WTC11 (cell line): ENCODE results near the gene PPP1R14B. TPM values are rescaled to one million over a fixed set of nuclear protein-coding genes. Genes with fewer than 3 reads are reported as not detected.

Experiments used
- ATAC-seq: fragments of 200-7000 bp; cut with Tn5 transposase; 2 replicates; pipeline ENCODE4 v1.10.0; 2021; ENCODE audit warnings: mild to moderate bottlenecking, moderate library complexity
- CTCF ChIA-PET: fragments of 300-600 bp; sonication (Branson Sonifier 250); formaldehyde crosslinking; loops from one replicate; lab custom pipeline; 2021; ENCODE audit warnings: antibody characterized with exemption; lab: Charles Lee
- POLR2A ChIA-PET: fragments of 350-600 bp; sonication (Branson Sonifier 250); formaldehyde crosslinking; loops from one replicate; lab custom pipeline; 2021; ENCODE audit warnings: antibody characterized with exemption; lab: Charles Lee
- DNase-seq: peaks from one replicate; pipeline ENCODE4 v3.0.0; 2021; ENCODE audit warnings: low spot score
- H3K27ac Mint-ChIP-seq: 2 replicates; pipeline ENCODE4 v1.8.0; 2021; ENCODE audit warnings: mixed read lengths
- H3K27me3 Mint-ChIP-seq: 2 replicates; pipeline ENCODE4 v1.8.0; 2021; ENCODE audit warnings: low read depth, mild to moderate bottlenecking, moderate library complexity, mixed read lengths
- H3K36me3 Mint-ChIP-seq: 2 replicates; pipeline ENCODE4 v1.8.0; 2021; ENCODE audit warnings: mixed read lengths
- H3K4me1 Mint-ChIP-seq: 2 replicates; pipeline ENCODE4 v1.8.0; 2022; ENCODE audit warnings: mixed read lengths
- H3K4me3 Mint-ChIP-seq: 2 replicates; pipeline ENCODE4 v1.8.0; 2021; ENCODE audit warnings: mild to moderate bottlenecking, moderate library complexity, mixed read lengths
- H3K9me3 Mint-ChIP-seq: 2 replicates; pipeline ENCODE4 v1.8.0; 2021; ENCODE audit warnings: mixed read lengths
- AR ChIP-seq: fragments of 250-450 bp; sonication (Bioruptor Pico); IDR thresholded peaks from 2 replicates; pipeline ENCODE4 v1.9.0; 2021; ENCODE audit warnings: mild to moderate bottlenecking
- CREM ChIP-seq: sonication (generic); formaldehyde crosslinking; IDR thresholded peaks from 2 replicates; pipeline ENCODE4 v1.8.1; 2022; ENCODE audit warnings: mild to moderate bottlenecking, missing genetic modification reagents, moderate library complexity
- EMX1 ChIP-seq: fragments of 250-450 bp; sonication (Bioruptor Pico); IDR thresholded peaks from 2 replicates; pipeline ENCODE4 v1.8.0; 2021; ENCODE audit warnings: mild to moderate bottlenecking
- FOXP1 ChIP-seq: sonication (generic); formaldehyde crosslinking; IDR thresholded peaks from 2 replicates; pipeline ENCODE4 v1.8.0; 2022; ENCODE audit warnings: missing genetic modification reagents, mild to moderate bottlenecking, moderate library complexity, borderline replicate concordance
- IRF2 ChIP-seq: sonication (generic); formaldehyde crosslinking; IDR thresholded peaks from 2 replicates; pipeline ENCODE4 v1.8.0; 2022; ENCODE audit warnings: low read depth, missing genetic modification reagents, borderline replicate concordance
- MAX ChIP-seq: sonication (generic); formaldehyde crosslinking; IDR thresholded peaks from 2 replicates; pipeline ENCODE4 v1.8.0; 2022; ENCODE audit warnings: mild to moderate bottlenecking, missing genetic modification reagents
- MXD4 ChIP-seq: fragments of 250-450 bp; sonication (Bioruptor Pico); IDR thresholded peaks from 2 replicates; pipeline ENCODE4 v1.8.0; 2021; ENCODE audit warnings: mild to moderate bottlenecking, moderate library complexity, borderline replicate concordance
- NR3C1 ChIP-seq: sonication (generic); formaldehyde crosslinking; conservative IDR thresholded peaks from 2 replicates; pipeline ENCODE4 v1.8.1; 2023; ENCODE audit warnings: low read depth, mild to moderate bottlenecking, missing genetic modification reagents
- PRRX2 ChIP-seq: fragments of 250-450 bp; sonication (Bioruptor Pico); IDR thresholded peaks from 2 replicates; pipeline ENCODE4 v1.8.0; 2021; ENCODE audit warnings: mild to moderate bottlenecking
- SP1 ChIP-seq: sonication (generic); formaldehyde crosslinking; conservative IDR thresholded peaks from 2 replicates; pipeline ENCODE4 v1.8.1; 2022; ENCODE audit warnings: missing genetic modification reagents
- USF2 ChIP-seq: sonication (generic); formaldehyde crosslinking; IDR thresholded peaks from 2 replicates; pipeline ENCODE4 v1.8.1; 2023; ENCODE audit warnings: mild to moderate bottlenecking, missing genetic modification reagents, moderate library complexity
- ZNF121 ChIP-seq: sonication (generic); formaldehyde crosslinking; IDR thresholded peaks from 2 replicates; pipeline ENCODE4 v1.8.0; 2023; ENCODE audit warnings: missing genetic modification reagents
- ZNF138 ChIP-seq: sonication (generic); formaldehyde crosslinking; conservative IDR thresholded peaks from 2 replicates; pipeline ENCODE4 v1.8.1; 2022; ENCODE audit warnings: mild to moderate bottlenecking, moderate library complexity, missing genetic modification reagents
- ZNF232 ChIP-seq: sonication (generic); formaldehyde crosslinking; IDR thresholded peaks from 2 replicates; pipeline ENCODE4 v1.8.0; 2022; ENCODE audit warnings: mild to moderate bottlenecking, missing genetic modification reagents
- ZNF396 ChIP-seq: fragments of 250-450 bp; sonication (Bioruptor Pico); IDR thresholded peaks from 2 replicates; pipeline ENCODE4 v1.8.0; 2021; ENCODE audit warnings: mild to moderate bottlenecking, moderate library complexity, borderline replicate concordance
- ZNF416 ChIP-seq: fragments of 250-450 bp; sonication (Bioruptor Pico); IDR thresholded peaks from 2 replicates; pipeline ENCODE4 v1.9.0; 2021; ENCODE audit warnings: mild to moderate bottlenecking, inconsistent platforms
- total RNA-seq: library from RNA; stranded (reverse); gene quantifications from 3 replicates; pipeline ENCODE4 v1.2.3, GENCODE V29; 2021
- TF ChIP-seq, protein P1 (sequence below): fragments of 200-600 bp; IDR thresholded peaks from 2 replicates; pipeline ENCODE4 v1.8.0; 2022; ENCODE audit warnings: antibody characterized with exemption
- TF ChIP-seq, protein P2 (sequence below): sonication (generic); formaldehyde crosslinking; IDR thresholded peaks from 2 replicates; pipeline ENCODE4 v1.8.1; 2023; ENCODE audit warnings: mild to moderate bottlenecking, moderate library complexity, missing genetic modification reagents

PPP1R14B gene
- total RNA-seq, 1 experiment from 2014 or later: 471 TPM

GRCh38 chr11:64251753-64252002 lies 4.9 kb upstream of the PPP1R14B start (continued):
- TF ChIP-seq PRRX2 (CRISPR knock-in tag) (no peak), AR (no peak), ZNF396 (CRISPR knock-in tag) (no peak), ZNF232 (CRISPR knock-in tag) (no peak), ZNF416 (no peak), FOXP1 (CRISPR knock-in tag) (no peak)

- ATAC-seq: peak; percentile 14
- Mint-ChIP-seq H3K9me3 (no peaks in the 10 kb centered on the region), H3K36me3 (no peaks in the 10 kb centered on the region), H3K4me1 (peaks cover 42% of the 10 kb centered on the region), H3K27me3 (no peaks in the 10 kb centered on the region), H3K27ac (peak within 1 kb of the TSS; percentile 94), H3K4me3 (peak within 1 kb of the TSS; percentile 90)
- DNase-seq: peak; percentile 78
- TF ChIP-seq NR3C1 (no peak), EMX1 (no peak), ZNF121 (CRISPR knock-in tag) (no peak), ZNF416 (0 out of 2 replicates have a peak, but pooled peaks have one; percentile 38), CREM (CRISPR knock-in tag) (peak; percentile 26; the same call in 1 of the 2 replicates), USF2 (CRISPR knock-in tag) (0 out of 2 replicates have a peak, but pooled peaks have one; percentile 23), MXD4 (CRISPR knock-in tag) (no peak), MAX (CRISPR knock-in tag) (peak; percentile 56; the same call in 1 of the 2 replicates), SP1 (CRISPR knock-in tag) (peak; percentile 93), FOXP1 (CRISPR knock-in tag) (0 out of 2 replicates have a peak, but pooled peaks have one; percentile 12), ZNF138 (CRISPR knock-in tag) (no peak), IRF2 (CRISPR knock-in tag) (no peak)
- TF ChIP-seq, protein P1, sequence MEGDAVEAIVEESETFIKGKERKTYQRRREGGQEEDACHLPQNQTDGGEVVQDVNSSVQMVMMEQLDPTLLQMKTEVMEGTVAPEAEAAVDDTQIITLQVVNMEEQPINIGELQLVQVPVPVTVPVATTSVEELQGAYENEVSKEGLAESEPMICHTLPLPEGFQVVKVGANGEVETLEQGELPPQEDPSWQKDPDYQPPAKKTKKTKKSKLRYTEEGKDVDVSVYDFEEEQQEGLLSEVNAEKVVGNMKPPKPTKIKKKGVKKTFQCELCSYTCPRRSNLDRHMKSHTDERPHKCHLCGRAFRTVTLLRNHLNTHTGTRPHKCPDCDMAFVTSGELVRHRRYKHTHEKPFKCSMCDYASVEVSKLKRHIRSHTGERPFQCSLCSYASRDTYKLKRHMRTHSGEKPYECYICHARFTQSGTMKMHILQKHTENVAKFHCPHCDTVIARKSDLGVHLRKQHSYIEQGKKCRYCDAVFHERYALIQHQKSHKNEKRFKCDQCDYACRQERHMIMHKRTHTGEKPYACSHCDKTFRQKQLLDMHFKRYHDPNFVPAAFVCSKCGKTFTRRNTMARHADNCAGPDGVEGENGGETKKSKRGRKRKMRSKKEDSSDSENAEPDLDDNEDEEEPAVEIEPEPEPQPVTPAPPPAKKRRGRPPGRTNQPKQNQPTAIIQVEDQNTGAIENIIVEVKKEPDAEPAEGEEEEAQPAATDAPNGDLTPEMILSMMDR: peak; percentile 71
- TF ChIP-seq, protein P2, sequence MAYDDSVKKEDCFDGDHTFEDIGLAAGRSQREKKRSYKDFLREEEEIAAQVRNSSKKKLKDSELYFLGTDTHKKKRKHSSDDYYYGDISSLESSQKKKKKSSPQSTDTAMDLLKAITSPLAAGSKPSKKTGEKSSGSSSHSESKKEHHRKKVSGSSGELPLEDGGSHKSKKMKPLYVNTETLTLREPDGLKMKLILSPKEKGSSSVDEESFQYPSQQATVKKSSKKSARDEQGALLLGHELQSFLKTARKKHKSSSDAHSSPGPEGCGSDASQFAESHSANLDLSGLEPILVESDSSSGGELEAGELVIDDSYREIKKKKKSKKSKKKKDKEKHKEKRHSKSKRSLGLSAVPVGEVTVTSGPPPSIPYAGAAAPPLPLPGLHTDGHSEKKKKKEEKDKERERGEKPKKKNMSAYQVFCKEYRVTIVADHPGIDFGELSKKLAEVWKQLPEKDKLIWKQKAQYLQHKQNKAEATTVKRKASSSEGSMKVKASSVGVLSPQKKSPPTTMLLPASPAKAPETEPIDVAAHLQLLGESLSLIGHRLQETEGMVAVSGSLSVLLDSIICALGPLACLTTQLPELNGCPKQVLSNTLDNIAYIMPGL (CRISPR knock-in tag): 0 out of 2 replicates have a peak, but pooled peaks have one; percentile 43
- CTCF ChIA-PET: interaction anchor here (0.5 to 5.3 kb wide), 28 partner anchors 9 to 598 kb away, joined by 3 to 75 read pairs (median 12); partner anchors contain the start of genes CATSPERZ, CCDC88B, DNAJC4 and ESRRA
- POLR2A ChIA-PET: interaction anchor here (0.7 to 3.7 kb wide), 6 partner anchors 9 to 99 kb away, joined by 3 to 25 read pairs (median 4); partner anchors contain the start of genes NUDT22, PRDX5, TRMT112 and TRPT1
Measured at GRCh38 chr11:64251016-64251752, 4.4 kb upstream of the PPP1R14B start, which contains the start of gene PLCB3. Gene PLCB3, plus strand, starts transcription at chr11:64251530. Its CDS starts 120 bp downstream, at chr11:64251650.
